GM12872 (cell line): ENCODE data around the gene TMEM119.

ENCODE experiments used
- CTCF ChIP-seq: IDR thresholded peaks from 3 replicates; pipeline ENCODE4 v1.5.1; 2011; ENCODE audit warnings: low read depth, mild to moderate bottlenecking, low read length, moderate library complexity; ENCODE audit not compliant: insufficient read depth

The TMEM119 gene

GRCh38 chr12:108610336-108610815 lies 12.5 kb upstream of the TMEM119 start:
- TF ChIP-seq CTCF: no peak

GRCh38 chr12:108609537-108610335 lies 11.9 kb upstream of the TMEM119 start:
- TF ChIP-seq CTCF: no peak

- no peak for TF ChIP-seq CTCF
Observed at GRCh38 chr12:108608616-108609015, 10.7 kb upstream of the TMEM119 start.

- no peak for TF ChIP-seq CTCF
Observed at GRCh38 chr12:108607981-108608600, 10.2 kb upstream of the TMEM119 start.

GRCh38 chr12:108606492-108606891 lies 8.6 kb upstream of the TMEM119 start:
- TF ChIP-seq CTCF: no peak

GRCh38 chr12:108605690-108606406 lies 8.0 kb upstream of the TMEM119 start:
- no peak for TF ChIP-seq CTCF

- no peak for TF ChIP-seq CTCF
Observed at GRCh38 chr12:108605000-108605689, 7.3 kb upstream of the TMEM119 start.
